Liver (tissue), 3 donors: Measurements from ENCODE around the gene ZNF85.

Experiments
- JUND ChIP-seq, 2 donors: IDR thresholded peaks; 2 replicates each; pipeline ENCODE4 v1.6.1; 2016; ENCODE audit warnings: antibody characterized with exemption in 2 of 2
- RAD21 ChIP-seq, 2 donors: IDR thresholded peaks; 2 replicates each; pipeline ENCODE4 v1.6.1; 2016; ENCODE audit warnings: antibody characterized with exemption in 2 of 2, mild to moderate bottlenecking in 2 of 2
- RXRA ChIP-seq, 2 donors: IDR thresholded peaks; 2 replicates each; pipeline ENCODE4 v1.6.1; 2017 to 2018; ENCODE audit warnings: antibody characterized with exemption in 2 of 2, mild to moderate bottlenecking in 1 of 2
- TF ChIP-seq, protein P1 (sequence below): IDR thresholded peaks from 2 replicates; pipeline ENCODE4 v1.6.1; 2016; ENCODE audit warnings: antibody characterized with exemption
- TF ChIP-seq, protein P2 (sequence below): fragments of 150-350 bp; IDR thresholded peaks from 2 replicates; pipeline ENCODE4 v1.5.1; 2017; ENCODE audit warnings: improper control_type of control experiment, low read depth, low read length; ENCODE audit not compliant: missing input control
- donor health status: healthy.
- donor health status: healthy.

DNA sequence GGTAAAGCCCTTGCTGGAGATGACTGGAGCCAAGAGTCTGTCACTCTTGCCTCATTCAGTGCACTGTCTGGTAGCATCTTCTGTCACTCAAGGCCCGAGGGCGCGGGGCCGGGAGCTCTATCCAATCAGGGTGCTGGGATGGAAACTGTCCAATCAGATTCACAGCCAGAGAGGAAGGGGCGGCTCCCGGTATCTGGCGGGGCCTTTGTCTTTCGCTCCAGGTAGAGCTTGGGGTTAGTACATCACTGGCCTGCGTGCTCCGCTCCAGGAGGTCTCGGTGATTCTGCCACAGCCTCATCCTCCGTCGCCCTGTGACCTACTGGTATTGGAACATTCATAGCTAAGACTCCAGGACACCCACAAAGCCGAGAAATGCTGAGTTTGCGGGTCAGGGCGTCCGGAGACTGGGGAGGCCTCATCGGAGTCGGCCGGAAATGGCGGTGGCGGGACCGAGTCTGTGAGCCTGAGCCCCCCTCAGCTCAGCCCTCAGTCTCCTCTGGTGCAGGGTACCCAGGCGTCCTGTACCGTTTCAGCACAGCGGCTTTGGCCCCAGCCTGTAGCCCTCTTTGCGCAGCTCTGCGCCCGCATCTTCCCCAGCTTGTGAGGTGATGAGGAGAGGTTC, 76.8 kb downstream of the ZNF85 start:
- TF ChIP-seq, protein P1, sequence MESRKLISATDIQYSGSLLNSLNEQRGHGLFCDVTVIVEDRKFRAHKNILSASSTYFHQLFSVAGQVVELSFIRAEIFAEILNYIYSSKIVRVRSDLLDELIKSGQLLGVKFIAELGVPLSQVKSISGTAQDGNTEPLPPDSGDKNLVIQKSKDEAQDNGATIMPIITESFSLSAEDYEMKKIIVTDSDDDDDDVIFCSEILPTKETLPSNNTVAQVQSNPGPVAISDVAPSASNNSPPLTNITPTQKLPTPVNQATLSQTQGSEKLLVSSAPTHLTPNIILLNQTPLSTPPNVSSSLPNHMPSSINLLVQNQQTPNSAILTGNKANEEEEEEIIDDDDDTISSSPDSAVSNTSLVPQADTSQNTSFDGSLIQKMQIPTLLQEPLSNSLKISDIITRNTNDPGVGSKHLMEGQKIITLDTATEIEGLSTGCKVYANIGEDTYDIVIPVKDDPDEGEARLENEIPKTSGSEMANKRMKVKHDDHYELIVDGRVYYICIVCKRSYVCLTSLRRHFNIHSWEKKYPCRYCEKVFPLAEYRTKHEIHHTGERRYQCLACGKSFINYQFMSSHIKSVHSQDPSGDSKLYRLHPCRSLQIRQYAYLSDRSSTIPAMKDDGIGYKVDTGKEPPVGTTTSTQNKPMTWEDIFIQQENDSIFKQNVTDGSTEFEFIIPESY: no peak
- TF ChIP-seq, protein P2, sequence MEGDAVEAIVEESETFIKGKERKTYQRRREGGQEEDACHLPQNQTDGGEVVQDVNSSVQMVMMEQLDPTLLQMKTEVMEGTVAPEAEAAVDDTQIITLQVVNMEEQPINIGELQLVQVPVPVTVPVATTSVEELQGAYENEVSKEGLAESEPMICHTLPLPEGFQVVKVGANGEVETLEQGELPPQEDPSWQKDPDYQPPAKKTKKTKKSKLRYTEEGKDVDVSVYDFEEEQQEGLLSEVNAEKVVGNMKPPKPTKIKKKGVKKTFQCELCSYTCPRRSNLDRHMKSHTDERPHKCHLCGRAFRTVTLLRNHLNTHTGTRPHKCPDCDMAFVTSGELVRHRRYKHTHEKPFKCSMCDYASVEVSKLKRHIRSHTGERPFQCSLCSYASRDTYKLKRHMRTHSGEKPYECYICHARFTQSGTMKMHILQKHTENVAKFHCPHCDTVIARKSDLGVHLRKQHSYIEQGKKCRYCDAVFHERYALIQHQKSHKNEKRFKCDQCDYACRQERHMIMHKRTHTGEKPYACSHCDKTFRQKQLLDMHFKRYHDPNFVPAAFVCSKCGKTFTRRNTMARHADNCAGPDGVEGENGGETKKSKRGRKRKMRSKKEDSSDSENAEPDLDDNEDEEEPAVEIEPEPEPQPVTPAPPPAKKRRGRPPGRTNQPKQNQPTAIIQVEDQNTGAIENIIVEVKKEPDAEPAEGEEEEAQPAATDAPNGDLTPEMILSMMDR: no peak
- TF ChIP-seq RXRA (IDR thresholded peaks at IDR 0.05): no peak
- no peak for TF ChIP-seq JUND (IDR thresholded peaks at IDR 0.05)
- no peak for TF ChIP-seq RAD21 (IDR thresholded peaks at IDR 0.05)
